GM23248 (cell line): ENCODE results near the gene ERBB4.

Source experiments
- EZH2 ChIP-seq: fragments of 200-600 bp; sonication (generic); IDR thresholded peaks from 2 replicates; pipeline ENCODE4 v1.6.1; 2018; ENCODE audit warnings: antibody characterized with exemption, mild to moderate bottlenecking; ENCODE audit not compliant: insufficient read depth, poor library complexity, severe bottlenecking
- EZH2phosphoT487 ChIP-seq: fragments of 200-600 bp; sonication (generic); IDR thresholded peaks from 2 replicates; pipeline ENCODE4 v1.6.1; 2018; ENCODE audit warnings: antibody characterized with exemption, moderate library complexity, mild to moderate bottlenecking, low read depth; ENCODE audit not compliant: insufficient read depth

- no peak for TF ChIP-seq EZH2
- TF ChIP-seq EZH2phosphoT487: no peak
These were observed 693.1 kb downstream of the ERBB4 start for GRCh38 chr2:211845338-211846035.
